HFFc6 (cell line): ENCODE measurements around the gene PHF14. TPM values are rescaled to one million over a fixed set of nuclear protein-coding genes. Genes with fewer than 3 reads are reported as not detected.

Source experiments
- DNase-seq: peaks from one replicate; pipeline ENCODE4 v3.0.0-alpha.2; 2018
- H3K27ac Mint-ChIP-seq: 2 replicates; pipeline ENCODE4 v1.8.0; 2020; ENCODE audit warnings: mild to moderate bottlenecking, mixed read lengths
- H3K27me3 Mint-ChIP-seq: 2 replicates; pipeline ENCODE4 v1.8.0; 2021; ENCODE audit warnings: mild to moderate bottlenecking, moderate library complexity, mixed read lengths; ENCODE audit not compliant: insufficient read depth
- H3K36me3 Mint-ChIP-seq: 2 replicates; pipeline ENCODE4 v1.8.0; 2021; ENCODE audit warnings: low read depth, mixed read lengths
- H3K4me1 Mint-ChIP-seq: 2 replicates; pipeline ENCODE4 v1.8.0; 2020; ENCODE audit warnings: low read depth, mixed read lengths
- H3K4me3 Mint-ChIP-seq: 2 replicates; pipeline ENCODE4 v1.8.0; 2020; ENCODE audit warnings: mild to moderate bottlenecking, moderate library complexity, mixed read lengths
- H3K9me3 Mint-ChIP-seq: 2 replicates; pipeline ENCODE4 v1.8.0; 2020; ENCODE audit warnings: mild to moderate bottlenecking, mixed read lengths
- total RNA-seq, 6 experiments: library from RNA; stranded (reverse); fragmentation: NEBNext Ultra II Directional; extraction: Animal tissue kit (Norgen Biotek cat#: 25700); gene quantifications; 2 replicates in 1 of 6; 3 replicates in 5 of 6; pipeline ENCODE4 v1.2.3, GENCODE V29; 2021
- TF ChIP-seq, protein P1 (sequence below): fragments of 200-600 bp; sonication (generic); IDR thresholded peaks from 2 replicates; pipeline ENCODE4 v1.5.0; 2021; ENCODE audit warnings: antibody characterized with exemption, mild to moderate bottlenecking

The PHF14 gene
- total RNA-seq, 6 experiments from 2014 or later: 11.4 to 15.8 (median 13.3) TPM

DNA sequence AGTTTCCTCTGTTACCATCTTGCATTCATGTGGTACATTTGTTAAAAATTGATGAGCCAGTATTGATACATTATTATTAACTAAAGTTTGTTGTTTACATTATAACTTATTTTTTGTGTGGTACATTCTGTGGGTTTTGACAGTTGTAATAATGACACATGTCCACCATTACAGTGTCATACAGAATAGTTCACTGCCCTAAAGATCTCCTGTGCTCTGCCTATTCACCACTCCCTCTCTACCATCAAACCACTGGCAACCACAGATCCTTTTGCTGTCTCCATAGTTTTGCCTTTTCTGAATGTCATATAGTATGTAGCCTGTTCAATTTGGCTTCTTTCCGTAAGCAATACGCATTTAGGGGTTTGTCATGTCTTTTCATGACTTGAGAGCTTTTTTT lies 156.9 kb downstream of the PHF14 start:
- Mint-ChIP-seq H3K27ac (no peak overlapping the region), H3K4me1 (peaks cover 37% of the 10 kb centered on the region), H3K4me3 (no peak overlapping the region), H3K9me3 (no peaks in the 10 kb centered on the region), H3K27me3 (no peaks in the 10 kb centered on the region), H3K36me3 (peaks cover 6% of the 10 kb centered on the region)
- TF ChIP-seq, protein P1, sequence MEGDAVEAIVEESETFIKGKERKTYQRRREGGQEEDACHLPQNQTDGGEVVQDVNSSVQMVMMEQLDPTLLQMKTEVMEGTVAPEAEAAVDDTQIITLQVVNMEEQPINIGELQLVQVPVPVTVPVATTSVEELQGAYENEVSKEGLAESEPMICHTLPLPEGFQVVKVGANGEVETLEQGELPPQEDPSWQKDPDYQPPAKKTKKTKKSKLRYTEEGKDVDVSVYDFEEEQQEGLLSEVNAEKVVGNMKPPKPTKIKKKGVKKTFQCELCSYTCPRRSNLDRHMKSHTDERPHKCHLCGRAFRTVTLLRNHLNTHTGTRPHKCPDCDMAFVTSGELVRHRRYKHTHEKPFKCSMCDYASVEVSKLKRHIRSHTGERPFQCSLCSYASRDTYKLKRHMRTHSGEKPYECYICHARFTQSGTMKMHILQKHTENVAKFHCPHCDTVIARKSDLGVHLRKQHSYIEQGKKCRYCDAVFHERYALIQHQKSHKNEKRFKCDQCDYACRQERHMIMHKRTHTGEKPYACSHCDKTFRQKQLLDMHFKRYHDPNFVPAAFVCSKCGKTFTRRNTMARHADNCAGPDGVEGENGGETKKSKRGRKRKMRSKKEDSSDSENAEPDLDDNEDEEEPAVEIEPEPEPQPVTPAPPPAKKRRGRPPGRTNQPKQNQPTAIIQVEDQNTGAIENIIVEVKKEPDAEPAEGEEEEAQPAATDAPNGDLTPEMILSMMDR: no peak
- no peak for DNase-seq

DNA sequence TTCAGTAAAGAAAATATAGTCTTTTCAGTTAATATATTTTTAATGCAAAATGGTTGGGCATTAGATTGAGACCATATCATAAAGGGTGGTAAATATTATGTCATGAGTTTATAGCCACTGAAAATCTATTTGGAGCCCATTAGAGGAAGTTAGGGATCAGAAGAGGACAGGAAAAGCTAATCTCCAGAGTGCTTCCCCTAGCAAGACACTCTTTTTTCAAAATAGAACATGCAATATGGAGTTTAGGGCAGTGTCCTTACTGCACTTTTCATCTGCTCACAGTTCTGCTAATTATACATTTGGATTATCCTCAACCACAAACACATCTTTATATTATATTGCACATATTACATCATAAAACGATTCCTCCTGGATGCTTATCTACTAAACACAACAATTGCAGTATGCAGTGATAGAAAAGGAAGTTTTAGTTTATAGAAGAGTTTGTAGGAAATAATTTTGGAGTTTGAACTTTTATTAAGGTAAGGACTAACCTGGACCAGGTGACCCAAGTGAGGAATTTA lies 159.8 kb downstream of the PHF14 start:
- TF ChIP-seq, protein P1: no peak
- Mint-ChIP-seq H3K27ac (no peak overlapping the region), H3K4me3 (no peak overlapping the region), H3K36me3 (peaks cover 6% of the 10 kb centered on the region), H3K27me3 (no peaks in the 10 kb centered on the region), H3K9me3 (no peaks in the 10 kb centered on the region), H3K4me1 (peaks cover 21% of the 10 kb centered on the region)
- DNase-seq: no peak

DNA sequence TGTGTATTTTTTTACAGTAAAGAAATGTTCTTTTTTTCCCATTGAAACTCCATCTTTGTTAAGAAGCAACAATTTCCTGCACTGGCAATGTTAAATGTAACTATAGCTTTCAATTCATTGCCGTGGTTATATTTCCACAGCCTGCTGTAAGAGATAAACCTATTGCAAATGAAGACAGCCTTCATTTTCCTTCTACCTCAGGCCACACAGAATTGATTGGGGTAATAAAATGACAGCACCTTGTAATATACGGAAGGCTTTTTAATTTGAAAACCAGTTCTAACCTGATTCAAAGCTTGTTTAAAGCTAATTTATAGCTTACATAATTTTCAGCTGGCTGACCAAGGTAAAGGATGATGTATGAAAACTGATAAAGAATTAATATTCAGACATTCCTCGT lies 161.9 kb downstream of the PHF14 start:
- peaks cover 4% of the 10 kb centered on the region for H3K4me1 Mint-ChIP-seq
- no peaks in the 10 kb centered on the region for H3K9me3 Mint-ChIP-seq
- H3K27me3 Mint-ChIP-seq: no peaks in the 10 kb centered on the region
- no peak overlapping the region for H3K27ac Mint-ChIP-seq
- H3K4me3 Mint-ChIP-seq: no peak overlapping the region
- no peak for DNase-seq
- TF ChIP-seq, protein P1: no peak
- peaks cover 6% of the 10 kb centered on the region for H3K36me3 Mint-ChIP-seq

DNA sequence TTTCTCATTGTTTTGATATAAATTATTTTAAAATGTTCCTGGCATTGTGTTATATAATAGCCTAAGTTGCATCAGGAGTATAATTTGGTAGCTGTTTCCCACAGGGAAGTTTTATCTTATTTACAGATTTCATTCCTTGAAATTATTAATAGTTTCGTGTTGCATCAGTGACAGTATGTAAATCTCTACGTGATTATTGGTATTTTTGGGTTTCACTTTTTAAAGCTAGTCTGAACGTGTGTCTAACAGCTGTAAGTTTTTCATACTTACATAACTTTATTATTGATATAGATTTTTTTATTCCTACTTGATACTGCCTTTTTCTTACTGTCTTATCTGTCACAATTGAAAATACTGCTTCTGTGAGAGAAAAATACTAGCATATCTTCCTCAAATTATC lies 167.9 kb downstream of the PHF14 start:
- no peak overlapping the region for H3K4me3 Mint-ChIP-seq
- H3K27me3 Mint-ChIP-seq: no peaks in the 10 kb centered on the region
- H3K27ac Mint-ChIP-seq: no peak overlapping the region
- TF ChIP-seq, protein P1: no peak
- H3K9me3 Mint-ChIP-seq: no peaks in the 10 kb centered on the region
- H3K36me3 Mint-ChIP-seq: no peaks in the 10 kb centered on the region
- DNase-seq: no peak
- no peaks in the 10 kb centered on the region for H3K4me1 Mint-ChIP-seq

DNA sequence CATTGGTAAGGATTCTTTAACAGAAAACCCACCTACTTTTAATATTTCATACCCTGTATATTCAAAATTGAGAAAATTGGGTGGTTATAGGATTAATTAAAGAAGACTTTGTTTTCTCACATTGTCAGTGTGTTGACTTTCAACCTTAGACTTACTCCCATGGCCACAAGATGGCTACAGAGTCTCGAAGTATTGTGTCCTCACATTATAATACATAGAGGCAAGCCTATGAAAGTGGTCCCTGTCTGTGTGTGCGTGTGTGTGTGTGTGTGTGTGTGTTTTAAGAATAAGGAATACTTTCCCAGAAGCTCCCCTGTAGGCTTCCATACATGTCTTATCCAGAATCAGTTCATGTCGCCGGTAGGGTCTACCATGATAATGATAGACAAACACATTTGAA lies 180.0 kb downstream of the PHF14 start:
- no peak for DNase-seq
- Mint-ChIP-seq H3K36me3 (no peaks in the 10 kb centered on the region), H3K27ac (no peak overlapping the region), H3K4me3 (no peak overlapping the region), H3K9me3 (no peaks in the 10 kb centered on the region), H3K4me1 (no peaks in the 10 kb centered on the region), H3K27me3 (no peaks in the 10 kb centered on the region; the same call in 1 of the 2 replicates)
- TF ChIP-seq, protein P1: no peak

DNA sequence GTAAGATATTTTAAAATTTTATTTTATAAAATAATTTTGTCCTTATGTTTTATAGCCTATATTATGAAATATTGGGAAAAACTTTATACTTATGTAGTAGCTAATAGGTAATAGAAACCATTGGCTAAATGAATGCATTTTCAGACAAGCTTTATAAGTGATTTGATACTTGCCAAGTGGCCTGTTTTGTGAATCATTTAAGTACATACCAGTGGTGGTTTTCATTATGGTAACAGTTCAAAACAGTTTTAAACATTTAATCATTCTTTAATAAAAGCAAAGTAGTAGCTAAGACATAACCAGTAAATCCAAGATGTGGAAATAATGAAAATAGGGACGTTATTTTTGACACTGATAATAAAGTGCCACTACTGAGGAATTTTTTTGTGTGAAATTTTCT lies 182.2 kb downstream of the PHF14 start:
- Mint-ChIP-seq H3K4me3 (no peak overlapping the region), H3K27ac (no peak overlapping the region), H3K36me3 (no peaks in the 10 kb centered on the region), H3K27me3 (no peaks in the 10 kb centered on the region), H3K4me1 (no peaks in the 10 kb centered on the region), H3K9me3 (no peaks in the 10 kb centered on the region)
- TF ChIP-seq, protein P1: no peak
- no peak for DNase-seq
